ENCODE measurements around the gene ADGRB3.

The ADGRB3 gene

DNA sequence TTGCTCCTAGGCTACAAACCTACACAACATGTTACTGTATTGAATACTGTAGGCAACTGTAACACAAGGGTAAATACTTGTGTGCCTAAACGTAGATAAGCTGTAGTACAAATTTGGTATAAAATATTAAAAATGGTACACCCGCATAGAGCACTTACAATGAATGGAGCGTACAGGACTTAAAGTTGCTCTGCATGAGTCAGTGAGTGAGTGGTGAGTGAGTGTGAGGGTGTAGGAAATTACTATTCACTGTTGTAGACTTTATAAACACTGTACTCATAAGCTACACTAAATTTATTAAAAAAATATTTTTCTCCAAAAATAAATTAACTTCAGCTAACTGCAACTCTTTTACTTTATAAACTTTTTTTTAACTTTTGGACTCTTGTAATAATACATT, 391.6 kb downstream of the ADGRB3 start:
- no peak for DNase-seq (ENCODE audit: extremely low read depth, low read depth)
- no peak overlapping the region for H3K4me3 ChIP-seq (replicated peaks; ENCODE audit: low read depth, low read length)
- TF ChIP-seq, protein P1, sequence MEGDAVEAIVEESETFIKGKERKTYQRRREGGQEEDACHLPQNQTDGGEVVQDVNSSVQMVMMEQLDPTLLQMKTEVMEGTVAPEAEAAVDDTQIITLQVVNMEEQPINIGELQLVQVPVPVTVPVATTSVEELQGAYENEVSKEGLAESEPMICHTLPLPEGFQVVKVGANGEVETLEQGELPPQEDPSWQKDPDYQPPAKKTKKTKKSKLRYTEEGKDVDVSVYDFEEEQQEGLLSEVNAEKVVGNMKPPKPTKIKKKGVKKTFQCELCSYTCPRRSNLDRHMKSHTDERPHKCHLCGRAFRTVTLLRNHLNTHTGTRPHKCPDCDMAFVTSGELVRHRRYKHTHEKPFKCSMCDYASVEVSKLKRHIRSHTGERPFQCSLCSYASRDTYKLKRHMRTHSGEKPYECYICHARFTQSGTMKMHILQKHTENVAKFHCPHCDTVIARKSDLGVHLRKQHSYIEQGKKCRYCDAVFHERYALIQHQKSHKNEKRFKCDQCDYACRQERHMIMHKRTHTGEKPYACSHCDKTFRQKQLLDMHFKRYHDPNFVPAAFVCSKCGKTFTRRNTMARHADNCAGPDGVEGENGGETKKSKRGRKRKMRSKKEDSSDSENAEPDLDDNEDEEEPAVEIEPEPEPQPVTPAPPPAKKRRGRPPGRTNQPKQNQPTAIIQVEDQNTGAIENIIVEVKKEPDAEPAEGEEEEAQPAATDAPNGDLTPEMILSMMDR (IDR thresholded peaks at IDR 0.05; ENCODE audit: low read depth, low read length, missing control alignments): no peak

- DNase-seq (ENCODE audit: extremely low read depth, low read depth): no peak
- TF ChIP-seq, protein P1 (IDR thresholded peaks at IDR 0.05; ENCODE audit: low read depth, low read length, missing control alignments): no peak
Observed at GRCh38 chr6:69027861-69028260, 392.8 kb downstream of the ADGRB3 start.

DNA sequence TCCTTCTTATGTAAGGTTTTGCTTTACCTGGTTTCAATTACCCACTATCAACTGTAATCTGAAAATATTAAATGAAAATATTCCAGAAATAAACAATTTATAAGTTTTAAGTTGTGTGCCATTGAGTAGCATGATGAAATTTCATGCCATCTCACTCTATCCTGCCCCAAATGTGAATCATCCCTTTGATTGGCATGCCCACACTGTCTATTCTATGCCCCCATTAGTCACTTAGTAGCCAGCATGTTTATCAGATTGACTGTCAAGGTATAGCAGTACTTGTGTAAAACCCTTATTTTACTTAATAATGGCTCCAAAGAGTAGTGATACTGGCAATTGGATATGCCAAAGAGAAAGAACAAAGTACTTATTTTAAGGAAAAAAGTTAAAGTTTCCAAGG, 403.8 kb downstream of the ADGRB3 start:
- no peak overlapping the region for H3K4me3 ChIP-seq (replicated peaks; ENCODE audit: low read depth, low read length)
- no peak for DNase-seq (ENCODE audit: extremely low read depth, low read depth)
- TF ChIP-seq, protein P1 (IDR thresholded peaks at IDR 0.05; ENCODE audit: low read depth, low read length, missing control alignments): no peak

More at GRCh38 chr6:69027861-69028260, 392.8 kb downstream of the ADGRB3 start:
- H3K4me3 ChIP-seq (replicated peaks; ENCODE audit: low read depth, low read length): no peak overlapping the region

DNA sequence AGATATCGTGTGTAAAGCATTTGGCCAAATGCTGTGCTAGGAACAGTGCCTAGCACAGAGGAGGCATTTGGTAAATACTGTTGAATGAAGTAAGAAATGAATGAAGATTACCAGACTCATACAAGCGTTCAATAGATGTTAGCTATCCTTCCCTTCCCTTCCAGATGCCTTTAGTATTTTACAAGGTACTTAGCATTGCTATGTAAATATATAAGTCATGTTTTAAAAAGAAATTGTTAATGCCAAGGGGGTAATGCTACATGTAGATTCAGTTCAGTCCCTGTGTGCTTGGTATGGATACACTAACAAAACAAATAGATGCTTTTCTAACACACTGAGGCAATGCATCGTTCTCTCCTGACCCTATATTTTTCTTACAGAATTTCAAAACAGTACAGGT, 407.2 kb downstream of the ADGRB3 start:
- TF ChIP-seq, protein P1 (IDR thresholded peaks at IDR 0.05; ENCODE audit: low read depth, low read length, missing control alignments): no peak
- no peak for DNase-seq (ENCODE audit: extremely low read depth, low read depth)
- H3K4me3 ChIP-seq (replicated peaks; ENCODE audit: low read depth, low read length): no peak overlapping the region

DNA sequence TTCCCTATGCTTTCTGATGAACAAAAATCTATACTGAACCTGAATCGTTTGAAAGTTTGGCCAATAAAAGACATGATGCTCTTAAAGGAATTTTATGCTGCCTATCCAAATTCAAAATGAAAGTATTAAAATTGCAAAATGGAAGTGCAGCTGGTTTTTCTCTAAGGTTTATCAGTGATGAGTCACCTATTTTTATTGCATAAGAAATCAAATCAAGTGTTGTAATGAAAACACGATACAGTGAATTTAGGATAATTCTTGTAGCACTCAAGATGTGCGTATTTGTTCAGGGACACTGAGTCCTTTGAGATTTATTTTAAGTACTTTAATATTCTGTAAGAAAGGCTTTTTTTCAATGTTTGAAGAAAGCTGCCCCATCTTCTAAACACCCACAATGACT, 409.5 kb downstream of the ADGRB3 start:
- TF ChIP-seq, protein P1 (IDR thresholded peaks at IDR 0.05; ENCODE audit: low read depth, low read length, missing control alignments): no peak
- H3K4me3 ChIP-seq (replicated peaks; ENCODE audit: low read depth, low read length): no peak overlapping the region
- DNase-seq (ENCODE audit: extremely low read depth, low read depth): no peak

- TF ChIP-seq, protein P1 (IDR thresholded peaks at IDR 0.05; ENCODE audit: low read depth, low read length, missing control alignments): no peak
- no peak overlapping the region for H3K4me3 ChIP-seq (replicated peaks; ENCODE audit: low read depth, low read length)
- DNase-seq (ENCODE audit: extremely low read depth, low read depth): no peak
Observed at GRCh38 chr6:69059413-69059812, 424.3 kb downstream of the ADGRB3 start.

- TF ChIP-seq, protein P1 (IDR thresholded peaks at IDR 0.05; ENCODE audit: low read depth, low read length, missing control alignments): no peak
- DNase-seq (ENCODE audit: extremely low read depth, low read depth): no peak
- no peak overlapping the region for H3K4me3 ChIP-seq (replicated peaks; ENCODE audit: low read depth, low read length)
Observed at GRCh38 chr6:69061066-69061465, 426.0 kb downstream of the ADGRB3 start.
